ENCODE results near the gene HS6ST2. TPM values are rescaled to one million over a fixed set of nuclear protein-coding genes. Genes with fewer than 3 reads are reported as not detected.

Gene HS6ST2
- total RNA-seq, 1 donor from 2014 or later, result 14.8 TPM

GRCh38 chrX:132750331-132751062, 207.9 kb downstream of the HS6ST2 start:
- TF ChIP-seq CTCF (IDR thresholded peaks at IDR 0.05; ENCODE audit: unreplicated experiment), result no peak
- H3K36me3 Mint-ChIP-seq (ENCODE audit: insufficient read depth), result no peaks in the 10 kb centered on the region
- H3K4me1 Mint-ChIP-seq (ENCODE audit: low read depth), result peaks cover 6% of the 10 kb centered on the region
- H3K27ac Mint-ChIP-seq, result peak overlapping the region; percentile 89
- DNase-seq (ENCODE audit: low spot score, unreplicated experiment), result no peak
- H3K9me3 Mint-ChIP-seq (ENCODE audit: low read depth), result no peaks in the 10 kb centered on the region
- no peak overlapping the region for H3K4me3 Mint-ChIP-seq (ENCODE audit: low read depth)
- peaks cover 29% of the 10 kb centered on the region for H3K27me3 Mint-ChIP-seq

DNA sequence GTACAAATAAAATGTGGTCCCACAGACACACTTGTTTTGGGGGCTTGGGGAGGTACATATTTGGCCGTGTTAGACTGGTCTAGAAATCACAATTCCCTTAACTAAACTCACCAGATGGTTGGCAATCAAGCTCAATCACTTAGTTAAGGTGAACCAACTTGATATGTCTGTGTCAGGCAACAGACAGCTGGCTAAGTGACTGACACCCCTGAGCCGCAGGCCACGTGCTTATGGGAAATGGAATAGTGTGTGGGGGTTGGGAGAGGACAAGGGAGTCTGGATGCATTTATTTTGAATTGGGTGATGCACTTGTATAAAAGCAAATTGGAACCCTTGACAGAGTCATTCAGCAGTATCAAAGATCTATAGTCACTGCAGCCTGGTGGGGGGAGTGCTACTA, 209.0 kb downstream of the HS6ST2 start:
- Mint-ChIP-seq H3K9me3 (ENCODE audit: low read depth) (no peaks in the 10 kb centered on the region), H3K27ac (no peak overlapping the region), H3K27me3 (peaks cover 29% of the 10 kb centered on the region)

DNA sequence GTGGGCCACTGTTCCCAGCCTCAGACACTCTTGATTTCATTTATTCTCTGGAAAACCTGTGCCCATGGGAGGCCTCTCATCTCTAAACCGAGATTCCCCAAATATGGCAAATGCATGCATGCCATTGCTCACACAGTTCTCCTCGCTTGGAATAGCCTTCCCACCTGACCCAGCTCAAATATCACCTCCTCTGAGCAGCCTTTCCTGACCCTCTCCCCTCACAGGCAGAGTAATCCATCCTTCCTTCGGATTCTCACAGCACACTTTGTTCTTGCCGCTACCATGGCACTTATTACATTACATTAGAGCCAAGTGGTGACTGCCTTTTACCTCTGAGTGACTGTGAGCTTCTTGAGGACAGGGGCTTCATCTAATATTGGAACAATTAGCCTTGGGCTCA, 209.5 kb downstream of the HS6ST2 start:
- Mint-ChIP-seq H3K27ac (no peak overlapping the region), H3K4me1 (ENCODE audit: low read depth) (peaks cover 19% of the 10 kb centered on the region), H3K27me3 (peaks cover 29% of the 10 kb centered on the region), H3K4me3 (ENCODE audit: low read depth) (no peak overlapping the region), H3K36me3 (ENCODE audit: insufficient read depth) (no peaks in the 10 kb centered on the region), H3K9me3 (ENCODE audit: low read depth) (no peaks in the 10 kb centered on the region)
- no peak for DNase-seq (ENCODE audit: low spot score, unreplicated experiment)
- no peak for TF ChIP-seq CTCF (IDR thresholded peaks at IDR 0.05; ENCODE audit: unreplicated experiment)

More for the DNA sequence above, 209.0 kb downstream of the HS6ST2 start:
- no peak for TF ChIP-seq CTCF (IDR thresholded peaks at IDR 0.05; ENCODE audit: unreplicated experiment)
- H3K4me1 Mint-ChIP-seq (ENCODE audit: low read depth), result peaks cover 15% of the 10 kb centered on the region
- H3K36me3 Mint-ChIP-seq (ENCODE audit: insufficient read depth), result no peaks in the 10 kb centered on the region
- no peak for DNase-seq (ENCODE audit: low spot score, unreplicated experiment)
- H3K4me3 Mint-ChIP-seq (ENCODE audit: low read depth), result no peak overlapping the region

DNA sequence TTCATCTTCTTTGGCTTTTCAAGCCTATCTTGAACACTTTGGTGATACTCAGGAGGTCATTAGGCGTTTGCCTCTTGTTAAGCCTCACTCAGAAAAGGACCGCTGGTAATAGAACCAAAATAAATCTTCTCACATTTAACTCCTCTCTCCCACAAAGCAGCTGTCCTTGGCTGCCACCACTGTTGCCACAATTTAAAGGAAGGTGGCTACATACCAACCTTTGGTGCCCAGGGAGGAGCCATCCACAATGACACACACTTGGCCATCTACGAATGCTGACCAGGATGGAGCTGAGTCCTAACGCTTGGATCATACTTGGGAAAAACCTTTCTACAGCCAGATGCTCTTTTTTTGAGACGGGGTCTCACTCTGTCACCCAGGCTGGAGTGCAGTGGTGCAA, 210.2 kb downstream of the HS6ST2 start:
- peaks cover 21% of the 10 kb centered on the region for H3K4me1 Mint-ChIP-seq (ENCODE audit: low read depth)
- H3K27ac Mint-ChIP-seq, result no peak overlapping the region
- H3K27me3 Mint-ChIP-seq, result peaks cover 26% of the 10 kb centered on the region
- H3K36me3 Mint-ChIP-seq (ENCODE audit: insufficient read depth), result no peaks in the 10 kb centered on the region
- no peaks in the 10 kb centered on the region for H3K9me3 Mint-ChIP-seq (ENCODE audit: low read depth)
- no peak overlapping the region for H3K4me3 Mint-ChIP-seq (ENCODE audit: low read depth)
- no peak for TF ChIP-seq CTCF (IDR thresholded peaks at IDR 0.05; ENCODE audit: unreplicated experiment)
- DNase-seq (ENCODE audit: low spot score, unreplicated experiment), result no peak

- Mint-ChIP-seq H3K4me3 (ENCODE audit: low read depth) (no peak overlapping the region), H3K27me3 (peaks cover 28% of the 10 kb centered on the region), H3K4me1 (ENCODE audit: low read depth) (peaks cover 28% of the 10 kb centered on the region), H3K9me3 (ENCODE audit: low read depth) (no peaks in the 10 kb centered on the region), H3K27ac (no peak overlapping the region), H3K36me3 (ENCODE audit: insufficient read depth) (no peaks in the 10 kb centered on the region)
- TF ChIP-seq CTCF (IDR thresholded peaks at IDR 0.05; ENCODE audit: unreplicated experiment), result no peak
- no peak for DNase-seq (ENCODE audit: low spot score, unreplicated experiment)
Observed at GRCh38 chrX:132745593-132745992, 212.8 kb downstream of the HS6ST2 start.

All from progenitor cell of endocrine pancreas (in vitro differentiated cells).